H9 (cell line): ENCODE measurements around the gene JAKMIP1. TPM values are rescaled to one million over a fixed set of nuclear protein-coding genes. Genes with fewer than 3 reads are reported as not detected.

Experiments used
- DNase-seq: peaks from one replicate; pipeline ENCODE4 v3.0.0-alpha.2; 2017
- H2AFZ ChIP-seq: one replicate; pipeline ENCODE4 v1.6.1; 2013; ENCODE audit warnings: mild to moderate bottlenecking, low read length, control low read depth, moderate library complexity
- H2AK5ac ChIP-seq: 2 replicates; pipeline ENCODE4 v1.6.1; 2013; ENCODE audit warnings: low read length, control low read depth, mixed read lengths; ENCODE audit not compliant: insufficient read length
- H2BK120ac ChIP-seq: one replicate; pipeline ENCODE4 v1.6.1; 2013; ENCODE audit warnings: low read depth, mild to moderate bottlenecking, low read length, control low read depth, inconsistent platforms; ENCODE audit not compliant: poor library complexity, severe bottlenecking
- H2BK12ac ChIP-seq: 2 replicates; pipeline ENCODE4 v1.6.1; 2013; ENCODE audit warnings: low read length, control low read depth, mixed read lengths, low read depth; ENCODE audit not compliant: insufficient read length
- H2BK15ac ChIP-seq: 2 replicates; pipeline ENCODE4 v1.6.1; 2013; ENCODE audit warnings: low read depth, low read length, control low read depth
- H2BK20ac ChIP-seq: one replicate; pipeline ENCODE4 v1.6.1; 2013; ENCODE audit warnings: low read depth, mild to moderate bottlenecking, low read length, control low read depth, inconsistent platforms; ENCODE audit not compliant: poor library complexity, severe bottlenecking
- H2BK5ac ChIP-seq: 2 replicates; pipeline ENCODE4 v1.6.1; 2013; ENCODE audit warnings: low read length, control low read depth, mixed read lengths; ENCODE audit not compliant: insufficient read length
- H3K14ac ChIP-seq: 2 replicates; pipeline ENCODE4 v1.6.1; 2013; ENCODE audit warnings: low read length, control low read depth; ENCODE audit not compliant: insufficient read depth
- H3K18ac ChIP-seq: 2 replicates; pipeline ENCODE4 v1.6.1; 2013; ENCODE audit warnings: low read depth, mild to moderate bottlenecking, mixed read lengths, low read length, control low read depth; ENCODE audit not compliant: insufficient read length
- H3K23ac ChIP-seq: 2 replicates; pipeline ENCODE4 v1.6.1; 2013; ENCODE audit warnings: low read length, control low read depth, mixed read lengths, low read depth; ENCODE audit not compliant: insufficient read length
- H3K23me2 ChIP-seq: 2 replicates; pipeline ENCODE4 v1.6.1; 2013; ENCODE audit warnings: low read depth, mild to moderate bottlenecking, mixed read lengths, low read length, control low read depth; ENCODE audit not compliant: insufficient read length, poor library complexity, severe bottlenecking
- H3K27ac ChIP-seq: 2 replicates; pipeline ENCODE4 v1.5.1; 2013; ENCODE audit warnings: low read length, control low read depth, mixed read lengths, low read depth; ENCODE audit not compliant: insufficient read length
- H3K27me3 ChIP-seq: 2 replicates; pipeline ENCODE4 v1.6.1; 2013; ENCODE audit warnings: low read length, control low read depth, inconsistent platforms; ENCODE audit not compliant: insufficient read depth
- H3K4ac ChIP-seq: 2 replicates; pipeline ENCODE4 v1.6.1; 2013; ENCODE audit warnings: low read depth, mild to moderate bottlenecking, control low read depth, inconsistent platforms, low read length, moderate library complexity
- H3K4me1 ChIP-seq: 2 replicates; pipeline ENCODE4 v1.6.1; 2013; ENCODE audit warnings: low read length, control low read depth, inconsistent platforms; ENCODE audit not compliant: insufficient read depth
- H3K4me2 ChIP-seq: 2 replicates; pipeline ENCODE4 v1.6.1; 2013; ENCODE audit warnings: low read length, control low read depth, mixed read lengths; ENCODE audit not compliant: insufficient read length, insufficient read depth
- H3K56ac ChIP-seq: 2 replicates; pipeline ENCODE4 v1.6.1; 2013; ENCODE audit warnings: low read depth, mild to moderate bottlenecking, mixed read lengths, low read length, control low read depth; ENCODE audit not compliant: insufficient read length
- H3K79me1 ChIP-seq: 2 replicates; pipeline ENCODE4 v1.6.1; 2013; ENCODE audit warnings: low read depth, mild to moderate bottlenecking, moderate library complexity, low read length, control low read depth, inconsistent platforms; ENCODE audit not compliant: insufficient read depth, poor library complexity, severe bottlenecking
- H3K79me2 ChIP-seq: 2 replicates; pipeline ENCODE4 v1.6.1; 2013; ENCODE audit warnings: low read length, control low read depth, inconsistent platforms; ENCODE audit not compliant: insufficient read depth
- H3K9ac ChIP-seq: 2 replicates; pipeline ENCODE4 v1.6.1; 2013; ENCODE audit warnings: low read length, control low read depth, mixed read lengths; ENCODE audit not compliant: insufficient read length; ENCODE audit errors: extremely low read depth
- H3K9me3 ChIP-seq: one replicate; pipeline ENCODE4 v1.6.1; 2013; ENCODE audit warnings: low read depth, low read length, inconsistent platforms; ENCODE audit not compliant: control insufficient read depth
- H3T11ph ChIP-seq: one replicate; pipeline ENCODE4 v1.6.1; 2013; ENCODE audit warnings: mild to moderate bottlenecking, low read length, control low read depth, inconsistent platforms
- H4K20me1 ChIP-seq: one replicate; pipeline ENCODE4 v1.6.1; 2013; ENCODE audit not compliant: control insufficient read depth, insufficient read length, insufficient read depth
- H4K5ac ChIP-seq: 2 replicates; pipeline ENCODE4 v1.6.1; 2013; ENCODE audit warnings: low read depth, mild to moderate bottlenecking, mixed read lengths, low read length, control low read depth; ENCODE audit not compliant: insufficient read length
- H4K8ac ChIP-seq: replicated peaks from 2 replicates; pipeline ENCODE4 v1.6.1; 2013; ENCODE audit warnings: low read length, control low read depth, mixed read lengths, low read depth; ENCODE audit not compliant: insufficient read length
- H4K91ac ChIP-seq: 2 replicates; pipeline ENCODE4 v1.6.1; 2013; ENCODE audit warnings: low read depth, mild to moderate bottlenecking, moderate library complexity, mixed read lengths, low read length, control low read depth; ENCODE audit not compliant: insufficient read length
- H3K27ac Mint-ChIP-seq, 3 experiments: 2 replicates in 2 of 3; 3 replicates in 1 of 3; pipeline ENCODE4 v1.8.0; 2020 to 2021; ENCODE audit warnings: mixed read lengths in 3 of 3, mild to moderate bottlenecking in 1 of 3, moderate library complexity in 1 of 3
- H3K27me3 Mint-ChIP-seq: 2 replicates; pipeline ENCODE4 v1.8.0; 2021; ENCODE audit warnings: low read depth, mild to moderate bottlenecking, moderate library complexity, mixed read lengths
- H3K36me3 Mint-ChIP-seq, 3 experiments: 2 replicates in 2 of 3; 3 replicates in 1 of 3; pipeline ENCODE4 v1.8.0; 2020 to 2021; ENCODE audit warnings: low read depth in 3 of 3, mixed read lengths in 3 of 3; ENCODE audit not compliant: insufficient read depth in 1 of 3
- H3K4me1 Mint-ChIP-seq, 2 experiments: 2 replicates each; pipeline ENCODE4 v1.8.0; 2020; ENCODE audit warnings: mixed read lengths in 2 of 2
- H3K4me3 Mint-ChIP-seq, 2 experiments: 2 replicates in 1 of 2; 3 replicates in 1 of 2; pipeline ENCODE4 v1.8.0; 2020 to 2021; ENCODE audit warnings: mild to moderate bottlenecking in 2 of 2, mixed read lengths in 2 of 2, moderate library complexity in 1 of 2
- H3K9me3 Mint-ChIP-seq, 2 experiments: 2 replicates in 1 of 2; 3 replicates in 1 of 2; pipeline ENCODE4 v1.8.0; 2020; ENCODE audit warnings: mild to moderate bottlenecking in 2 of 2, mixed read lengths in 2 of 2, moderate library complexity in 1 of 2
- WGBS: extraction: QIAGEN DNeasy Blood & Tissue Kit; methylation state at CpG from one replicate; pipeline ENCODE4 v1.1.7; 2013; ENCODE audit warnings: missing lambda C conversion rate, low lambda C conversion rate, mixed read lengths; ENCODE audit not compliant: insufficient read length; ENCODE audit errors: extremely low coverage; 5-methylcytosine and 5-hydroxymethylcytosine counted together
- total RNA-seq: library from RNA; stranded (reverse); gene quantifications from 2 replicates; pipeline ENCODE4 v1.2.1, GENCODE V29; 2021
- TF ChIP-seq, protein P1 (sequence below): fragments of 200-600 bp; sonication (generic); conservative IDR thresholded peaks from 3 replicates; pipeline ENCODE4 v1.8.0; 2021; ENCODE audit warnings: antibody characterized with exemption, mild to moderate bottlenecking

Gene JAKMIP1
- total RNA-seq, 1 experiment from 2014 or later, result 1.5 TPM

GRCh38 chr4:6193399-6193798, 7.0 kb downstream of the JAKMIP1 start:
- H3K4me2 ChIP-seq, result no peak overlapping the region
- Mint-ChIP-seq H3K4me3 (no peak overlapping the region), H3K36me3 (no peaks in the 10 kb centered on the region; a peak in 3 of 7 replicates), H3K27me3 (peaks cover 21% of the 10 kb centered on the region), H3K9me3 (no peaks in the 10 kb centered on the region), H3K27ac (no peak overlapping the region), H3K4me1 (peaks cover 43 to 44% of the 10 kb centered on the region in 2 experiments)
- H4K91ac ChIP-seq, result no peak overlapping the region
- no peak overlapping the region for H3K18ac ChIP-seq
- no peak overlapping the region for H3K27ac ChIP-seq
- H4K8ac ChIP-seq, result no peak overlapping the region
- H3K4ac ChIP-seq, result no peak overlapping the region
- no peak overlapping the region for H2BK120ac ChIP-seq
- no peaks in the 10 kb centered on the region for H3K9me3 ChIP-seq
- no peak overlapping the region for H3K14ac ChIP-seq
- peaks cover 2% of the 10 kb centered on the region for H4K20me1 ChIP-seq
- H3K4me1 ChIP-seq, result peaks cover 8% of the 10 kb centered on the region; the same call in 1 of the 2 replicates
- no peak overlapping the region for H3K56ac ChIP-seq
- TF ChIP-seq, protein P1, sequence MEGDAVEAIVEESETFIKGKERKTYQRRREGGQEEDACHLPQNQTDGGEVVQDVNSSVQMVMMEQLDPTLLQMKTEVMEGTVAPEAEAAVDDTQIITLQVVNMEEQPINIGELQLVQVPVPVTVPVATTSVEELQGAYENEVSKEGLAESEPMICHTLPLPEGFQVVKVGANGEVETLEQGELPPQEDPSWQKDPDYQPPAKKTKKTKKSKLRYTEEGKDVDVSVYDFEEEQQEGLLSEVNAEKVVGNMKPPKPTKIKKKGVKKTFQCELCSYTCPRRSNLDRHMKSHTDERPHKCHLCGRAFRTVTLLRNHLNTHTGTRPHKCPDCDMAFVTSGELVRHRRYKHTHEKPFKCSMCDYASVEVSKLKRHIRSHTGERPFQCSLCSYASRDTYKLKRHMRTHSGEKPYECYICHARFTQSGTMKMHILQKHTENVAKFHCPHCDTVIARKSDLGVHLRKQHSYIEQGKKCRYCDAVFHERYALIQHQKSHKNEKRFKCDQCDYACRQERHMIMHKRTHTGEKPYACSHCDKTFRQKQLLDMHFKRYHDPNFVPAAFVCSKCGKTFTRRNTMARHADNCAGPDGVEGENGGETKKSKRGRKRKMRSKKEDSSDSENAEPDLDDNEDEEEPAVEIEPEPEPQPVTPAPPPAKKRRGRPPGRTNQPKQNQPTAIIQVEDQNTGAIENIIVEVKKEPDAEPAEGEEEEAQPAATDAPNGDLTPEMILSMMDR, result no peak
- H2BK20ac ChIP-seq, result no peak overlapping the region
- WGBS, result no CpG with 5 or more reads among the region's 11 CpGs
- no peak overlapping the region for H2BK12ac ChIP-seq
- H2AFZ ChIP-seq, result no peak overlapping the region
- no peak overlapping the region for H2BK15ac ChIP-seq
- H2BK5ac ChIP-seq, result no peak overlapping the region
- no peak overlapping the region for H3K9ac ChIP-seq
- H3K79me1 ChIP-seq, result no peaks in the 10 kb centered on the region
- no peak overlapping the region for H4K5ac ChIP-seq
- H3K79me2 ChIP-seq, result no peaks in the 10 kb centered on the region
- H3K23me2 ChIP-seq, result no peaks in the 10 kb centered on the region
- H3K23ac ChIP-seq, result no peak overlapping the region
- H3T11ph ChIP-seq, result no peak overlapping the region
- DNase-seq, result no peak
- no peak overlapping the region for H2AK5ac ChIP-seq
- H3K27me3 ChIP-seq, result no peaks in the 10 kb centered on the region
